ENCODE results near the gene NUP107. TPM values are rescaled to one million over a fixed set of nuclear protein-coding genes. Genes with fewer than 3 reads are reported as not detected.

NUP107 gene
- total RNA-seq, 1 donor from 2014 or later = 101 TPM

GRCh38 chr12:68786929-68787328, 100.2 kb downstream of the NUP107 start:
- Mint-ChIP-seq H3K4me3 (ENCODE audit: low read depth) (no peak overlapping the region), H3K9me3 (no peaks in the 10 kb centered on the region), H3K4me1 (ENCODE audit: low read depth) (peaks cover 4% of the 10 kb centered on the region), H3K27me3 (ENCODE audit: low read depth) (no peaks in the 10 kb centered on the region), H3K36me3 (ENCODE audit: low read depth) (no peaks in the 10 kb centered on the region), H3K27ac (no peak overlapping the region)
- intact Hi-C loops (cut with micrococcal nuclease) = no loop called here
- DNase-seq (ENCODE audit: low spot score) = no peak

DNA sequence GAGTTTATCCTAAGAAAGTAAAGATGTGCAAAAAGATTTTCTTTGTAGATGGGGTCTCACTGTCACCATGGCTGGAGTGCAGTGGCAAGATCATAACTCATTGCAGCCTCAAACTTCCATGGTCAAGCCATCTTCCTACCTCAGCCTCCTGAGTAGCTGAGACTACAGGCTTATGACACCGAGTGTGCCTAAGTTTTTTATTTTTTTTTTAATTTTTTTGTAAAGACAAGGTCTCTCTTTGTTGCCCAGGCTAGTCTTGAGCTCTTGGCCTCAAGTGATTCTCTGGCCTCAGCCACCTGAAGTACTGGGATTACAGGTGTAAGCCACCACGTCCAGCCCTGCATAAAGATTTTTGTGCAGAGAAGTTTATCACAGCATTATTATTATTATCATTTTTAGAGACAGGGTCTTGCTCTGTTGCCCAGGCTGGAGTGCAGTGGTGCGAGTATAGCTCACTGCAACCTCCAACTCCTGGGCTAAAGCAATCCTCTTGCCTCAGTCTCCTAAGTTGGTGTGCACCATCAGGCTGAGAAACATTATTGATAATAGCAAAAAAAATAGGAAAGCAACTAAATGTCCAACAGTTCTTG, 101.9 kb downstream of the NUP107 start:
- Mint-ChIP-seq H3K4me3 (ENCODE audit: low read depth) (no peak overlapping the region), H3K27me3 (ENCODE audit: low read depth) (no peaks in the 10 kb centered on the region), H3K36me3 (ENCODE audit: low read depth) (no peaks in the 10 kb centered on the region), H3K9me3 (no peaks in the 10 kb centered on the region), H3K27ac (no peak overlapping the region), H3K4me1 (ENCODE audit: low read depth) (peaks cover 9% of the 10 kb centered on the region)
- intact Hi-C loops (cut with micrococcal nuclease) = no loop called here
- DNase-seq (ENCODE audit: low spot score) = no peak

DNA sequence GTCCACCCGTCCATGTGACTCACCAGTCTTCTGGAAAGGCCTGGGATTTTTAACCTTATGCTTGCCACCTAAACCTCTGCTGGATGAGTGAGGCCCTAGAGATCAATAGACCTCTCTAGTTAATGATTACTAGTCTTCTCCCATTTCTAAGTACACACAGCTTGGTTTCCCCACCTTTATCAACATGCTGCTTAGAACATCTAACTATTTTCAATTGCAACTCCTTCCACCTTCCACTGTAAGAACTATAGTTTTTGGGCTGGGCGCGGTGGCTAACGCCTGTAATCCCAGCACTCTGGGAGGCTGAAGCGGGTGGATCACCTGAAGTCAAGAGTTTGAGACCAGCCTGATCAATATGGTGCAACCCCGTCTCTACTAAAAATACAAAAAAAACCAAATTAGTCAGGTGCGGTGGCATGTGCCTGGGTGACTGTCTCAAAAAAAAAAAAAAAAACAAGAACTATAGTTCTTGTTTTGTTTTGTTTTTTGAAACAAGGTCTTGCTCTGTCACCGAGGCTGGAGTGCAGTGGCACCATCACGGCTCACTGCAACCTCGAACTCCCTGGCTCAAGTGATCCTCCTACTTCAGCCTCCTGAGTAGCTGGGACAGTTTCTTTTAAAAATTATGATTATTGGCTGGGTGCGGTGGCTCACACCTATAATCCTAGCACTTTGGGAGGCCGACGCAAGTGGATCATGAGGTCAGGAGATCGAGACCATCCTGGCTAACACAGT, 102.5 kb downstream of the NUP107 start:
- intact Hi-C loops (cut with micrococcal nuclease) = no loop called here
- no peaks in the 10 kb centered on the region for H3K9me3 Mint-ChIP-seq
- no peaks in the 10 kb centered on the region for H3K27me3 Mint-ChIP-seq (ENCODE audit: low read depth)
- no peak overlapping the region for H3K27ac Mint-ChIP-seq
- peaks cover 9% of the 10 kb centered on the region for H3K4me1 Mint-ChIP-seq (ENCODE audit: low read depth)
- DNase-seq (ENCODE audit: low spot score) = no peak
- H3K36me3 Mint-ChIP-seq (ENCODE audit: low read depth) = no peaks in the 10 kb centered on the region
- no peak overlapping the region for H3K4me3 Mint-ChIP-seq (ENCODE audit: low read depth)

GRCh38 chr12:68790081-68790951, 103.5 kb downstream of the NUP107 start:
- Mint-ChIP-seq H3K9me3 (no peaks in the 10 kb centered on the region), H3K27me3 (ENCODE audit: low read depth) (no peaks in the 10 kb centered on the region), H3K27ac (no peak overlapping the region), H3K36me3 (ENCODE audit: low read depth) (no peaks in the 10 kb centered on the region), H3K4me1 (ENCODE audit: low read depth) (peaks cover 9% of the 10 kb centered on the region), H3K4me3 (ENCODE audit: low read depth) (no peak overlapping the region)
- intact Hi-C loops (cut with micrococcal nuclease) = no loop called here
- no peak for DNase-seq (ENCODE audit: low spot score)

DNA sequence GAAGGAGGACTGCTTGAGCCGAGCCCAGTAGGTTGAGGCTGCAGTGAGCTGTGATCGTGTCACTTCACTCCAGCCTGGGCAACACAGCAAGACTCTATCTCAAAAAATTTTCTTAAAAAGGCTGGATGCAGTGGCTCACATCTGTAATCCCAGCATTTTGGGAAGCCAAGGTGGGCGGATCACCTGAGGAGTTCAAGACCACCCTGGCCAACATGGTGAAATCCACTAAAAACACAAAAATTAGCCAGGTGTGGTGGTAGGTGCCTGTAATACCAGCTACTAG, 104.1 kb downstream of the NUP107 start:
- H3K9me3 Mint-ChIP-seq = no peaks in the 10 kb centered on the region
- H3K27me3 Mint-ChIP-seq (ENCODE audit: low read depth) = no peaks in the 10 kb centered on the region
- no peak overlapping the region for H3K27ac Mint-ChIP-seq
- DNase-seq (ENCODE audit: low spot score) = no peak
- H3K4me3 Mint-ChIP-seq (ENCODE audit: low read depth) = no peak overlapping the region
- H3K4me1 Mint-ChIP-seq (ENCODE audit: low read depth) = peaks cover 9% of the 10 kb centered on the region
- intact Hi-C loops (cut with micrococcal nuclease) = no loop called here
- no peaks in the 10 kb centered on the region for H3K36me3 Mint-ChIP-seq (ENCODE audit: low read depth)

DNA sequence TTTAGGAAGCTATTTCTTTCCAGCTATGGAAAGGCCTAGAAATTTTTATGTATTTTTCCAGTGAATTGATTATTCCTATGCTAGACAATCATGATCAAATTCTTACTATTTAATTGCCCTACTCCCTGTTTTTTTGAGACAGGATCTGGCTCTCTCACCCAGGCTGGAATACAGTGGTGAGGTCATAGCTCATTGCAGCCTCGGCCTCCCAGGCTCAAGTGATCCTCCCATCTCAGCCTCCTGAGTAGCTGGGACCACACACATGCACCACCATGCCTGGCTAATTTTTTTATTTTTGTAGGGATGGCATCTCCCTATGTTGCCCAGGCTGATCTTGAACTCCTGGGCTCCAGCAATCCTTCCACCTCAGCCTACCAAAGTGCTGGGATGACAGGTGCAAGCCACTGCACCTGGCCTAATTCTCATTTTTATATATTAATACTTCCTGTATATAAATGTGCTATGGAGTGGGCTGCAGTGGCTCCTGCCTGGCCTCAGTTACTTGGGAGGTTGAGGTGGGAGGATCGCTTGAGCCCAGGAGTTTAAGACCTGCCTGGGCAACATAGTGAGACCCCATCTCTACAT, 105.2 kb downstream of the NUP107 start:
- DNase-seq (ENCODE audit: low spot score) = no peak
- H3K4me3 Mint-ChIP-seq (ENCODE audit: low read depth) = no peak overlapping the region
- H3K27ac Mint-ChIP-seq = no peak overlapping the region
- H3K4me1 Mint-ChIP-seq (ENCODE audit: low read depth) = peaks cover 9% of the 10 kb centered on the region
- H3K36me3 Mint-ChIP-seq (ENCODE audit: low read depth) = no peaks in the 10 kb centered on the region
- no peaks in the 10 kb centered on the region for H3K9me3 Mint-ChIP-seq
- no peaks in the 10 kb centered on the region for H3K27me3 Mint-ChIP-seq (ENCODE audit: low read depth)
- intact Hi-C loops (cut with micrococcal nuclease) = no loop called here

- Mint-ChIP-seq H3K4me3 (ENCODE audit: low read depth) (no peak overlapping the region), H3K36me3 (ENCODE audit: low read depth) (no peaks in the 10 kb centered on the region), H3K27ac (no peak overlapping the region), H3K9me3 (no peaks in the 10 kb centered on the region), H3K27me3 (ENCODE audit: low read depth) (no peaks in the 10 kb centered on the region), H3K4me1 (ENCODE audit: low read depth) (peaks cover 5% of the 10 kb centered on the region)
- intact Hi-C loops (cut with micrococcal nuclease) = no loop called here
- DNase-seq (ENCODE audit: low spot score) = no peak
Measured at GRCh38 chr12:68792952-68793351, 106.2 kb downstream of the NUP107 start.

GRCh38 chr12:68793436-68793835, 106.7 kb downstream of the NUP107 start:
- no peak for DNase-seq (ENCODE audit: low spot score)
- Mint-ChIP-seq H3K27me3 (ENCODE audit: low read depth) (no peaks in the 10 kb centered on the region), H3K9me3 (no peaks in the 10 kb centered on the region), H3K27ac (no peak overlapping the region), H3K4me1 (ENCODE audit: low read depth) (peaks cover 5% of the 10 kb centered on the region), H3K4me3 (ENCODE audit: low read depth) (no peak overlapping the region), H3K36me3 (ENCODE audit: low read depth) (no peaks in the 10 kb centered on the region)
- intact Hi-C loops (cut with micrococcal nuclease) = no loop called here

DNA sequence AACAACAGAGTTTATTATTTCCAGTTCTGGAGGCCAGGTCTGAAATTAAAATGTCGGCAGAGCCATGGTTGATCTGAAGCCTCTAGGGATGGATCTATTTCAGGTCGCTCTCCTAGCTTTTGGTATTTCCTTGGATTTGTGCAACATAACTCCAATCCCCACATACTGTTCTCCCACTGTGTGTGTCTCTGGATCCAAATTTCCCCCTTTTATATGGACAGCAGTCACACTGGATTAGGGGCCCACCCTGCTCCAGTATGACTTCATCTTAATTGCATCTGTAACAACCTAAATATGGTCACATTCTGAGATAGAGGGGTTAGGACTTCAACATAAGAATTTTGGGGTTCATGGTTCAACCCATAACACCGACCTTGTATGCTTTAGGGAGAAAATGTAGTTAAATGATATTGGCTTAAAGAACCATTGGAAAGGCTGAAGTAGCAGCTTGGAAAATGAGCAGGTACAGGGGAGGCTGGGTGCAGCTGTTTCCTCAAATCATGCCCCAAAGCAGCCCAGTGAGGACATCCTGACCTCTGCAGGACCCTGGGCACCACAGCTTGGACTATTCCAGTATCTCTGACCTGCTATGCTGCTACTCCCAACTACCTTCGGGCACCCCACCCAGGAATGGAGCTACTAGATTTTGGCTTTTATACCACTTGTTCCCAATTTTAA, 107.3 kb downstream of the NUP107 start:
- no peak overlapping the region for H3K4me3 Mint-ChIP-seq (ENCODE audit: low read depth)
- H3K27ac Mint-ChIP-seq = no peak overlapping the region
- intact Hi-C loops (cut with micrococcal nuclease) = no loop called here
- peaks cover 5% of the 10 kb centered on the region for H3K4me1 Mint-ChIP-seq (ENCODE audit: low read depth)
- no peaks in the 10 kb centered on the region for H3K9me3 Mint-ChIP-seq
- no peak for DNase-seq (ENCODE audit: low spot score)
- H3K36me3 Mint-ChIP-seq (ENCODE audit: low read depth) = no peaks in the 10 kb centered on the region
- H3K27me3 Mint-ChIP-seq (ENCODE audit: low read depth) = no peaks in the 10 kb centered on the region

- no peaks in the 10 kb centered on the region for H3K27me3 Mint-ChIP-seq (ENCODE audit: low read depth)
- intact Hi-C loops (cut with micrococcal nuclease) = no loop called here
- H3K9me3 Mint-ChIP-seq = no peaks in the 10 kb centered on the region
- peaks cover 5% of the 10 kb centered on the region for H3K4me1 Mint-ChIP-seq (ENCODE audit: low read depth)
- H3K4me3 Mint-ChIP-seq (ENCODE audit: low read depth) = no peak overlapping the region
- no peak for DNase-seq (ENCODE audit: low spot score)
- no peaks in the 10 kb centered on the region for H3K36me3 Mint-ChIP-seq (ENCODE audit: low read depth)
- no peak overlapping the region for H3K27ac Mint-ChIP-seq
Measured at GRCh38 chr12:68794653-68795251, 108.0 kb downstream of the NUP107 start.
